ENCODE results near the gene RHOBTB3. TPM values are rescaled to one million over a fixed set of nuclear protein-coding genes. Genes with fewer than 3 reads are reported as not detected.

RHOBTB3 gene
- total RNA-seq, 2 donors from 2014 or later: 1.3 to 5.2 TPM

Other genes starting within 250 kb of the RHOBTB3 start
- 100 to 1,000 TPM; 104 to 112 TPM for gene SKIC3, start 176.4 kb upstream of the RHOBTB3 start, total RNA-seq
- 1 to 10 TPM; 6.4 to 7.2 TPM for gene ARSK, start 176.2 kb upstream of the RHOBTB3 start, total RNA-seq
- 1 to 10 TPM; 1.1 to 1.7 TPM for gene GPR150, start 111.2 kb upstream of the RHOBTB3 start, total RNA-seq
- 1 to 10 TPM; 4.0 to 4.8 TPM for gene RFESD, start 84.6 kb upstream of the RHOBTB3 start, total RNA-seq
- gene SPATA9, start 48.3 kb upstream of the RHOBTB3 start, total RNA-seq: under 1 TPM in 1 of 2 donors, not detected in 1; 0.36 TPM
- gene GLRX, start 91.4 kb downstream of the RHOBTB3 start, total RNA-seq: 10 to 100 TPM; 19.1 to 23.4 TPM
- gene ELL2, start 230.5 kb downstream of the RHOBTB3 start, total RNA-seq: 100 to 1,000 TPM in 1 of 2 donors, 10 to 100 TPM in 1; 76.3 to 113 TPM